Mesodermal cell (in vitro differentiated cells): ENCODE results near the gene GLCCI1.
"Not testable (repeated sequence)": the region's sequence is repeated elsewhere in the genome, so short reads cannot be mapped to it uniquely, and the experiment has no call there.

Experiments used
- H3K27ac ChIP-seq: 2 replicates; pipeline ENCODE4 v1.7.0; 2013; ENCODE audit warnings: mild to moderate bottlenecking, low read depth, low read length, moderate library complexity; ENCODE audit not compliant: severe bottlenecking
- H3K36me3 ChIP-seq: 2 replicates; pipeline ENCODE4 v1.7.1; 2013; ENCODE audit warnings: mild to moderate bottlenecking, low read length, moderate library complexity; ENCODE audit not compliant: control insufficient read depth, insufficient read depth
- H3K4me1 ChIP-seq: one replicate; pipeline ENCODE4 v1.7.1; 2013; ENCODE audit warnings: mild to moderate bottlenecking, low read length; ENCODE audit not compliant: insufficient read depth, control insufficient read depth, poor library complexity, severe bottlenecking
- H3K4me3 ChIP-seq: 2 replicates; pipeline ENCODE4 v1.7.0; 2013; ENCODE audit warnings: low read length, control low read depth, mild to moderate bottlenecking; ENCODE audit not compliant: insufficient read depth, poor library complexity, severe bottlenecking; ENCODE audit errors: extremely low read depth
- H3K9me3 ChIP-seq: 2 replicates; pipeline ENCODE4 v1.7.1; 2013; ENCODE audit warnings: mild to moderate bottlenecking, low read length, moderate library complexity; ENCODE audit not compliant: control insufficient read depth
- WGBS, 2 experiments: methylation state at CpG; one replicate each; pipeline ENCODE4 v1.1.5; 2013; ENCODE audit warnings: missing lambda C conversion rate in 2 of 2; ENCODE audit not compliant: insufficient coverage in 2 of 2; 5-methylcytosine and 5-hydroxymethylcytosine counted together

GLCCI1 gene

DNA sequence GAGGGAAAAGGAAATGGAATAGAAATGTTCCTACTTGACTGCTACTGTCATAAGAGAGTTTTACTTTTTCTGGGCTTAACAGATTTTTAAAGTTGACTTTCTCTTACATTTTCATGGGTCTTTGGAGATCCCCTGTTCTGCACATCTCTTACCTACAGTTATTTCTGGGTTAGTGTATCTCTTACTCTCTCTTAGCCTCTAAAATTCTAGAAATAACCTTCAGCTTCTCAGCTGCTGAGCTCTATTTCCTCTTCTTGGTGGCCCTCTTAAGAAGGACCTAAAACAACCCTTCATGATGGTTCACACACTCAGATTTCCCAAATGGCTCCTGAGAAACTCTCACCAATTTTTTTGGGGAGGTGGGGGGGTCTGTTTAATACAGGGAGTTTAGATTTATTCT lies 79.5 kb downstream of the GLCCI1 start:
- not testable (repeated sequence) for H3K4me3 ChIP-seq, H3K36me3 ChIP-seq, H3K4me1 ChIP-seq, H3K9me3 ChIP-seq, H3K27ac ChIP-seq

DNA sequence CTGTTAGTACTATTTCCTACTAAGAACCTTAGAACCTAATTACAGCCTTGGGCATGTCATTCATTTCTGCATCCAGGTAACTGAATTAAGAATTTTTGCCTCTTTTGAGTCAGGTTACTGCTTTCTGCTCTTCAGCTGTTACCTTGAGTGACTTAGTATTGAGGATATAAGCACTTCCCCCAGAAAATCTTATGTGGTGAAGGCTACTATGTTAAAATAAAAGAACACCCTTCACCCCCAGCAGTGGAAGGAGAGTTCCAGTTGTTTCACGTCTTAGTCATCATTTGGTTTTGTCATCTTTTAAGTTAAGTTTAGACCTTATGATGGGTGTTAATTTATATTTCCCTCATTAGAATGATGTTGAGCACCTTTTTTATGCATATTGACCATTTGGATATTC lies 82.8 kb downstream of the GLCCI1 start:
- no CpG with 5 or more reads among the region's 1 CpG for WGBS, 2 experiments
- Histone ChIP-seq H3K4me1 (no peaks in the 10 kb centered on the region), H3K27ac (no peak overlapping the region), H3K4me3 (no peak overlapping the region), H3K9me3 (no peaks in the 10 kb centered on the region), H3K36me3 (peaks cover 5% of the 10 kb centered on the region)

- Histone ChIP-seq H3K4me1 (no peaks in the 10 kb centered on the region), H3K9me3 (no peaks in the 10 kb centered on the region), H3K27ac (no peak overlapping the region), H3K36me3 (peaks cover 7% of the 10 kb centered on the region), H3K4me3 (no peak overlapping the region)
- WGBS, 2 experiments, result no CpG with 5 or more reads among the region's 1 CpG
These were observed 83.4 kb downstream of the GLCCI1 start for GRCh38 chr7:8051998-8052397.

- Histone ChIP-seq H3K4me1 (no peaks in the 10 kb centered on the region), H3K27ac (no peak overlapping the region), H3K9me3 (no peaks in the 10 kb centered on the region), H3K4me3 (no peak overlapping the region), H3K36me3 (peaks cover 11% of the 10 kb centered on the region)
These were observed 84.2 kb downstream of the GLCCI1 start for GRCh38 chr7:8052824-8053223.

DNA sequence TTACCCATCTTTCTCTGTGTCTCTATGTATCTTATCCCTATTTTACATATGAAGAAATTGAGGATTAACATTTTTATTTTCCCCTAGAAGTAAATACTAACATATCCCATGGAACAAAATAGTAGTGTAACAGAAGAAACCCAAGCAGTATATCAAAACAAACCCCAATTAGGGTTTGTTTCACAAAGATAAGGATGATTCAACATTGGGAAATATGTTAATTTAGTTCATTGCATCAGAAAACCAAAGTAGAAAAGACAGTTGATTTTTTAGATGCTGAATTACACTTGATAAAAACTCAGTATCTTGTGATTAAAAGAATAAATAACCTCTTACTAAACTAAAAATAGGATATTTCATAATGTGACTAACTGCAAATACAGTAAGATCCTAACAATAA lies 87.8 kb downstream of the GLCCI1 start:
- Histone ChIP-seq H3K27ac (no peak overlapping the region), H3K9me3 (no peaks in the 10 kb centered on the region), H3K36me3 (peaks cover 11% of the 10 kb centered on the region), H3K4me3 (no peak overlapping the region), H3K4me1 (no peaks in the 10 kb centered on the region)

DNA sequence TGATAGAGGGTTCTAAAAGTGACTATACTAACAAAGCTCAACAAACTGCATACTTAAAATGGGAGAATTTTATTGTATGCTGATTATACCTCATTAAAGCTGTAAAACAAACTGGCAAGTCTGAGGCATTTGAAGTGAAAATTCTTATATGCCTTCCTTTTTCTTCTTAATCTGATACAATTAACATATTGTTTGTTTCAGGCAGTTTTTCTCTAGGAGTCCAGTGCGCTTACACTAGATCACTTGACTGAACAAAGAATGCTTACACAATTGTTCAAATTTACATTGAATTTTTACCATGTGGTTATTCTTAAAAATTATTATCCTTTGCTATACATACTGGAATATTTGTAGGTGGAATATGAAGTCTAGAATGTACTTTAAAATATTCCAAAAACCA lies 89.0 kb downstream of the GLCCI1 start:
- Histone ChIP-seq H3K9me3 (no peaks in the 10 kb centered on the region), H3K36me3 (peaks cover 13% of the 10 kb centered on the region)
- WGBS, 2 experiments, result no CpG with 5 or more reads among the region's 1 CpG

DNA sequence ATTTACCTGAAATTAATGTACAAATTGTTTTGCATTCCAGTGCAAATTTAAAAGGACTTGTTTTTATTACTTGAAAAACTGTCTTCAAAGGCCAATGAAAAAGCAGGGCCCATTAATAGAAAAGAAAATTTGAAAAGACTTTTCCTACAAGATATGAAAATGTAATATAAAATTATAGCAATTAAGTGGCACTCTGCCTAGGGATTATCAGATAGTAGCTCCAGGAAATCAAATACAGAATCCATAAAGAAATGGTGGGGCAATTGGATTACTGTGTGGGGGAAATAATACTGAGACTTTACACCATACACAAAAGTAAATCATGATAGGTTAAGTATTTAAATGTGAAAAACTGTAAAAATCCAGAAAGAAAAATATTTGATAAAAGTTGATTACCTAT lies 89.7 kb downstream of the GLCCI1 start:
- Histone ChIP-seq H3K9me3 (no peaks in the 10 kb centered on the region), H3K27ac (no peak overlapping the region), H3K4me1 (no peaks in the 10 kb centered on the region), H3K4me3 (no peak overlapping the region), H3K36me3 (peaks cover 18% of the 10 kb centered on the region)

More for the DNA sequence above, 89.0 kb downstream of the GLCCI1 start:
- Histone ChIP-seq H3K4me1 (no peaks in the 10 kb centered on the region), H3K4me3 (no peak overlapping the region), H3K27ac (no peak overlapping the region)

DNA sequence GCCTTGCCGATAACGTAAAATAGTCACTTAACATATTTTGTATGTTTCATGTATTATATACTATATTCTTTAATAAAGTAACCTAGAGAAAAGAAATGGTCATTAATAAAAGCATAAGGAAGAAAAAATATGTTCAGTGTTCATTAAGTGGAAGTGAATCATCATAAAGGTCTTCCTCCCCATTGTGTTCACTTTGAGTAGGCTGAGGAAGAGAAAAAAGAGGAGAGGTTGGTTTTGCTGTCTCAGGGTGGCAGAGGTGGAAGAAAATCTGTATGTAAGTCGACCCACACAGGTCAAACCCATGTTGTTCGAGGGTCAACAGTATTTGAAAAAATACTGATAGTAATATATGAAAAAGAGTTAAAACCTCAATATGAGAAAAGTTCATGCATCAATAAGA lies 90.3 kb downstream of the GLCCI1 start:
- peaks cover 18% of the 10 kb centered on the region for H3K36me3 ChIP-seq
- H3K27ac ChIP-seq, result no peak overlapping the region
- WGBS, 2 experiments, result 86% methylated on average over 1 of the region's 4 CpGs; no CpG with 5 or more reads in 1 of the 2 experiments
- no peak overlapping the region for H3K4me3 ChIP-seq
- H3K4me1 ChIP-seq, result no peaks in the 10 kb centered on the region
- no peaks in the 10 kb centered on the region for H3K9me3 ChIP-seq

DNA sequence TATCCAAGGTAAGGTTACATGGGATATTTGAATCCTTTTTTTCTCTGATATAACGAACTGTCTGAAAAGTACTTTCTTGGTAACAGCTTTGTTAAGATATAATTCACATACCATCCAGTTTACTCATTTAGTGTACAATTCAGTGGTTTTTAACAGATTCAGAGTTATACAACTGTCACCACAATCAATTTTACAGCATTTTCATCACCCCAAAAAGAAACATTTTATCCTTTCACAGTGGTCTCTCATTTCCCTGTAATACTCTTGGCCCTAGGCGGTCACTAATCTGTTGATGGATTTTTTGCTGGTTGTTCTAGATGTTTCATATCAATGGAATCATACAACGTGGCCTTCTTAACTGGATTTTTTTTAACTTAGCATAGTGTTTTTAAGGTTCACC lies 91.6 kb downstream of the GLCCI1 start:
- H3K27ac ChIP-seq, result no peak overlapping the region
- H3K36me3 ChIP-seq, result peaks cover 17% of the 10 kb centered on the region
- 92% methylated on average over 2 of the region's 3 CpGs; no CpG with 5 or more reads in 1 of the 2 experiments for WGBS, 2 experiments
- H3K9me3 ChIP-seq, result no peaks in the 10 kb centered on the region
- no peak overlapping the region for H3K4me3 ChIP-seq
- no peaks in the 10 kb centered on the region for H3K4me1 ChIP-seq

- H3K36me3 ChIP-seq, H3K4me1 ChIP-seq, H3K27ac ChIP-seq, H3K9me3 ChIP-seq, H3K4me3 ChIP-seq: not testable (repeated sequence)
- WGBS, 2 experiments, result 83 to 100% methylated on average over 1 to 2 of the region's 5 CpGs
These were observed 94.7 kb downstream of the GLCCI1 start for GRCh38 chr7:8063300-8063699.

GRCh38 chr7:8063706-8064297 lies 95.2 kb downstream of the GLCCI1 start:
- Histone ChIP-seq H3K4me3 (no peak overlapping the region), H3K4me1 (no peaks in the 10 kb centered on the region), H3K9me3 (no peaks in the 10 kb centered on the region), H3K36me3 (peaks cover 7% of the 10 kb centered on the region), H3K27ac (no peak overlapping the region)

GRCh38 chr7:8064828-8065227 lies 96.2 kb downstream of the GLCCI1 start:
- 98 to 100% methylated on average over 1 to 7 of the region's 12 CpGs for WGBS, 2 experiments
- no peak overlapping the region for H3K27ac ChIP-seq
- no peaks in the 10 kb centered on the region for H3K4me1 ChIP-seq
- H3K9me3 ChIP-seq, result no peaks in the 10 kb centered on the region
- peaks cover 7% of the 10 kb centered on the region for H3K36me3 ChIP-seq
- no peak overlapping the region for H3K4me3 ChIP-seq
